Measurements from ENCODE around the gene MRPS5. TPM values are rescaled to one million over a fixed set of nuclear protein-coding genes. Genes with fewer than 3 reads are reported as not detected.

MRPS5 gene
- polyA plus RNA-seq: 10 to 100 TPM; 46.5 to 52.9 TPM

- H3K4me3 ChIP-seq (ENCODE audit: low read depth in 1 of 2, low read length in 2 of 2): peak within 1 kb of the TSS; percentile 90 to 97
- WGBS, 2 donors: 0% methylated on average over 83 to 86 of the region's 86 CpGs
- peak within 1 kb of the TSS; percentile 94 to 96 for H3K27ac ChIP-seq (ENCODE audit: low read depth in 2 of 2, low read length in 1 of 2)
Observed at GRCh38 chr2:95121407-95122196, at the start of gene MRPS5. TSS of gene MRPS5 (minus strand) at chr2:95121808. CDS start at chr2:95121791, 17 bp downstream.

GRCh38 chr2:95166065-95166763 is 44.6 kb upstream of the MRPS5 start:
- peak overlapping the region in 1 of 2 donors; percentile 99 for H3K27ac ChIP-seq (ENCODE audit: low read depth in 2 of 2, low read length in 1 of 2)
- 9% methylated on average over 16 of the region's 16 CpGs for WGBS, 2 donors

More at GRCh38 chr2:95121407-95122196, at the start of gene MRPS5:
- Histone ChIP-seq H3K9me3 (ENCODE audit: control insufficient read depth in 2 of 2, insufficient read depth in 1 of 2, low read depth in 1 of 2, low read length in 1 of 2) (no peaks in the 10 kb centered on the region), H3K27me3 (ENCODE audit: control insufficient read depth in 1 of 2, insufficient read depth in 2 of 2, low read length in 2 of 2) (no peaks in the 10 kb centered on the region), H3K4me1 (ENCODE audit: control insufficient read depth in 2 of 2, insufficient read depth in 2 of 2, low read length in 1 of 2) (peaks cover 0 to 7% of the 10 kb centered on the region in 2 donors), H3K36me3 (ENCODE audit: control insufficient read depth in 2 of 2, insufficient read depth in 2 of 2, low read length in 1 of 2) (no peaks in the 10 kb centered on the region)

GRCh38 chr2:95165371-95166064 is 43.9 kb upstream of the MRPS5 start, which contains the start of gene ZNF2:
TSS of gene ZNF2 (plus strand) at chr2:95165809. CDS start at chr2:95176227, 10,418 bp downstream.
- Histone ChIP-seq H3K27me3 (ENCODE audit: control insufficient read depth in 1 of 2, insufficient read depth in 2 of 2, low read length in 2 of 2) (no peaks in the 10 kb centered on the region), H3K36me3 (ENCODE audit: control insufficient read depth in 2 of 2, insufficient read depth in 2 of 2, low read length in 1 of 2) (no peaks in the 10 kb centered on the region), H3K4me1 (ENCODE audit: control insufficient read depth in 2 of 2, insufficient read depth in 2 of 2, low read length in 1 of 2) (no peaks in the 10 kb centered on the region), H3K27ac (ENCODE audit: low read depth in 2 of 2, low read length in 1 of 2) (peak within 1 kb of the TSS; percentile 97 to 99), H3K9me3 (ENCODE audit: control insufficient read depth in 2 of 2, insufficient read depth in 1 of 2, low read depth in 1 of 2, low read length in 1 of 2) (no peaks in the 10 kb centered on the region), H3K4me3 (ENCODE audit: low read depth in 1 of 2, low read length in 2 of 2) (peak within 1 kb of the TSS; percentile 91 to 96)
- WGBS, 2 donors: 0% methylated on average over 56 of the region's 56 CpGs

More at GRCh38 chr2:95166065-95166763, 44.6 kb upstream of the MRPS5 start:
- no peaks in the 10 kb centered on the region for H3K9me3 ChIP-seq (ENCODE audit: control insufficient read depth in 2 of 2, insufficient read depth in 1 of 2, low read depth in 1 of 2, low read length in 1 of 2)
- H3K4me1 ChIP-seq (ENCODE audit: control insufficient read depth in 2 of 2, insufficient read depth in 2 of 2, low read length in 1 of 2): no peaks in the 10 kb centered on the region
- H3K36me3 ChIP-seq (ENCODE audit: control insufficient read depth in 2 of 2, insufficient read depth in 2 of 2, low read length in 1 of 2): no peaks in the 10 kb centered on the region
- no peaks in the 10 kb centered on the region for H3K27me3 ChIP-seq (ENCODE audit: control insufficient read depth in 1 of 2, insufficient read depth in 2 of 2, low read length in 2 of 2)
- H3K4me3 ChIP-seq (ENCODE audit: low read depth in 1 of 2, low read length in 2 of 2): peak overlapping the region; percentile 91 to 96

GRCh38 chr2:95165030-95165370 is 43.4 kb upstream of the MRPS5 start:
- WGBS, 2 donors: 2% methylated on average over 9 of the region's 9 CpGs
- H3K27ac ChIP-seq (ENCODE audit: low read depth in 2 of 2, low read length in 1 of 2): peak overlapping the region; percentile 97 to 99
- H3K27me3 ChIP-seq (ENCODE audit: control insufficient read depth in 1 of 2, insufficient read depth in 2 of 2, low read length in 2 of 2): no peaks in the 10 kb centered on the region
- no peaks in the 10 kb centered on the region for H3K4me1 ChIP-seq (ENCODE audit: control insufficient read depth in 2 of 2, insufficient read depth in 2 of 2, low read length in 1 of 2)
- H3K36me3 ChIP-seq (ENCODE audit: control insufficient read depth in 2 of 2, insufficient read depth in 2 of 2, low read length in 1 of 2): no peaks in the 10 kb centered on the region
- peak overlapping the region; percentile 91 to 96 for H3K4me3 ChIP-seq (ENCODE audit: low read depth in 1 of 2, low read length in 2 of 2)
- H3K9me3 ChIP-seq (ENCODE audit: control insufficient read depth in 2 of 2, insufficient read depth in 1 of 2, low read depth in 1 of 2, low read length in 1 of 2): no peaks in the 10 kb centered on the region

- H3K9me3 ChIP-seq (ENCODE audit: control insufficient read depth in 2 of 2, insufficient read depth in 1 of 2, low read depth in 1 of 2, low read length in 1 of 2): peaks cover 0 to 7% of the 10 kb centered on the region in 2 donors
- 9 to 16% methylated on average over 34 to 64 of the region's 64 CpGs for WGBS, 2 donors
- peaks cover 0 to 14% of the 10 kb centered on the region in 2 donors for H3K36me3 ChIP-seq (ENCODE audit: control insufficient read depth in 2 of 2, insufficient read depth in 2 of 2, low read length in 1 of 2)
- peak within 1 kb of the TSS; percentile 64 to 91 for H3K27ac ChIP-seq (ENCODE audit: low read depth in 2 of 2, low read length in 1 of 2)
- peaks cover 3 to 9% of the 10 kb centered on the region in 2 donors for H3K4me1 ChIP-seq (ENCODE audit: control insufficient read depth in 2 of 2, insufficient read depth in 2 of 2, low read length in 1 of 2)
- H3K27me3 ChIP-seq (ENCODE audit: control insufficient read depth in 1 of 2, insufficient read depth in 2 of 2, low read length in 2 of 2): no peaks in the 10 kb centered on the region
- peak within 1 kb of the TSS; percentile 71 to 78 for H3K4me3 ChIP-seq (ENCODE audit: low read depth in 1 of 2, low read length in 2 of 2)
Observed at GRCh38 chr2:95159690-95160449, 38.3 kb upstream of the MRPS5 start, which contains the start of gene ZNF514. TSS of gene ZNF514 (minus strand) at chr2:95159848. CDS start at chr2:95153253, 6,595 bp downstream.

GRCh38 chr2:95158891-95159619 is 37.4 kb upstream of the MRPS5 start:
- Histone ChIP-seq H3K4me1 (ENCODE audit: control insufficient read depth in 2 of 2, insufficient read depth in 2 of 2, low read length in 1 of 2) (peaks cover 3 to 9% of the 10 kb centered on the region in 2 donors), H3K36me3 (ENCODE audit: control insufficient read depth in 2 of 2, insufficient read depth in 2 of 2, low read length in 1 of 2) (peaks cover 0 to 14% of the 10 kb centered on the region in 2 donors), H3K9me3 (ENCODE audit: control insufficient read depth in 2 of 2, insufficient read depth in 1 of 2, low read depth in 1 of 2, low read length in 1 of 2) (peaks cover 0 to 8% of the 10 kb centered on the region in 2 donors), H3K27me3 (ENCODE audit: control insufficient read depth in 1 of 2, insufficient read depth in 2 of 2, low read length in 2 of 2) (no peaks in the 10 kb centered on the region), H3K27ac (ENCODE audit: low read depth in 2 of 2, low read length in 1 of 2) (peak overlapping the region; percentile 38 to 91), H3K4me3 (ENCODE audit: low read depth in 1 of 2, low read length in 2 of 2) (peak overlapping the region; percentile 71 to 78)
- WGBS, 2 donors: 3 to 6% methylated on average over 42 to 58 of the region's 58 CpGs

- Histone ChIP-seq H3K27ac (ENCODE audit: low read depth in 2 of 2, low read length in 1 of 2) (peak overlapping the region; percentile 38 to 91), H3K27me3 (ENCODE audit: control insufficient read depth in 1 of 2, insufficient read depth in 2 of 2, low read length in 2 of 2) (no peaks in the 10 kb centered on the region), H3K9me3 (ENCODE audit: control insufficient read depth in 2 of 2, insufficient read depth in 1 of 2, low read depth in 1 of 2, low read length in 1 of 2) (peaks cover 0 to 9% of the 10 kb centered on the region in 2 donors), H3K4me3 (ENCODE audit: low read depth in 1 of 2, low read length in 2 of 2) (peak overlapping the region; percentile 71 to 78), H3K4me1 (ENCODE audit: control insufficient read depth in 2 of 2, insufficient read depth in 2 of 2, low read length in 1 of 2) (peaks cover 3 to 9% of the 10 kb centered on the region in 2 donors), H3K36me3 (ENCODE audit: control insufficient read depth in 2 of 2, insufficient read depth in 2 of 2, low read length in 1 of 2) (peaks cover 0 to 14% of the 10 kb centered on the region in 2 donors)
- 56 to 61% methylated on average over 10 of the region's 10 CpGs for WGBS, 2 donors
Observed at GRCh38 chr2:95158441-95158840, 36.8 kb upstream of the MRPS5 start.

GRCh38 chr2:95149397-95149984 is 27.9 kb upstream of the MRPS5 start:
- peaks cover 14 to 40% of the 10 kb centered on the region in 2 donors for H3K9me3 ChIP-seq (ENCODE audit: control insufficient read depth in 2 of 2, insufficient read depth in 1 of 2, low read depth in 1 of 2, low read length in 1 of 2)
- no peak overlapping the region for H3K27ac ChIP-seq (ENCODE audit: low read depth in 2 of 2, low read length in 1 of 2)
- H3K4me3 ChIP-seq (ENCODE audit: low read depth in 1 of 2, low read length in 2 of 2): no peak overlapping the region
- H3K4me1 ChIP-seq (ENCODE audit: control insufficient read depth in 2 of 2, insufficient read depth in 2 of 2, low read length in 1 of 2): no peaks in the 10 kb centered on the region
- WGBS, 2 donors: 95 to 97% methylated on average over 6 of the region's 6 CpGs
- no peaks in the 10 kb centered on the region for H3K27me3 ChIP-seq (ENCODE audit: control insufficient read depth in 1 of 2, insufficient read depth in 2 of 2, low read length in 2 of 2)
- peaks cover 11 to 20% of the 10 kb centered on the region in 2 donors for H3K36me3 ChIP-seq (ENCODE audit: control insufficient read depth in 2 of 2, insufficient read depth in 2 of 2, low read length in 1 of 2)
